Loucy (cell line): ENCODE measurements around the gene FTO.

ENCODE experiments used
- CTCF ChIP-seq: fragments of 200-600 bp; sonication (generic); conservative IDR thresholded peaks from 2 replicates; pipeline ENCODE4 v1.5.1; 2014; ENCODE audit warnings: mild to moderate bottlenecking, antibody characterized with exemption, low read length
- EZH2phosphoT487 ChIP-seq: fragments of 200-600 bp; IDR thresholded peaks from 2 replicates; pipeline ENCODE4 v1.6.1; 2018; ENCODE audit warnings: antibody characterized with exemption, mild to moderate bottlenecking, moderate library complexity, borderline replicate concordance

GRCh38 chr16:53769787-53770186 lies 65.8 kb downstream of the FTO start:
- TF ChIP-seq CTCF (no peak), EZH2phosphoT487 (no peak)
